Body of pancreas (tissue), 4 donors: ENCODE data around the gene DNAH10.

Source experiments
- POLR2A ChIP-seq, 3 donors: fragments of 450-650 bp; IDR thresholded peaks; one replicate each; pipeline ENCODE4 v1.6.1; 2016; ENCODE audit warnings: antibody characterized with exemption in 3 of 3, mild to moderate bottlenecking in 2 of 3
- TF ChIP-seq, protein P1 (sequence below), 7 experiments: fragments of 450-650 bp in 4 of 7; fragments of 200-600 bp in 3 of 7; sonication (generic) in 3 of 7; IDR thresholded peaks; one replicate each; pipeline ENCODE4 v1.5.1; 2016 to 2019; ENCODE audit warnings: antibody characterized with exemption in 7 of 7

DNA sequence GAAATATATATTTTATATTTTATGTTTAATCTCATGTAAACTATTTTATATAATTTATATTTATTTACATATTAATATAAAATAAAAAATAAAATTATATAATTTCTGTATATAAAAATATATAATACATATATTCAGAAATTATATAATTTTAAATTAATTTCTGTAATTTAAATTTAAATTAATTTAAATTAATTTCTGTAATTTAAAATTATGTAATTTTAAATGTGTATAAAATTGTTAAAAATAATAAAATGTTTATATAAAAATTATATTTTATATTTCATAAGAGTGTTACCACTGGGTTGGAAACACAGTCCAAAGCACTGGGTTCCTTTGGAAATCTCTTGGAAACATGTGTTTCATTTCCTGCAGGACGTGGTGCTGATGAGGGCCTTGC, 94.6 kb downstream of the DNAH10 start:
- TF ChIP-seq, protein P1, sequence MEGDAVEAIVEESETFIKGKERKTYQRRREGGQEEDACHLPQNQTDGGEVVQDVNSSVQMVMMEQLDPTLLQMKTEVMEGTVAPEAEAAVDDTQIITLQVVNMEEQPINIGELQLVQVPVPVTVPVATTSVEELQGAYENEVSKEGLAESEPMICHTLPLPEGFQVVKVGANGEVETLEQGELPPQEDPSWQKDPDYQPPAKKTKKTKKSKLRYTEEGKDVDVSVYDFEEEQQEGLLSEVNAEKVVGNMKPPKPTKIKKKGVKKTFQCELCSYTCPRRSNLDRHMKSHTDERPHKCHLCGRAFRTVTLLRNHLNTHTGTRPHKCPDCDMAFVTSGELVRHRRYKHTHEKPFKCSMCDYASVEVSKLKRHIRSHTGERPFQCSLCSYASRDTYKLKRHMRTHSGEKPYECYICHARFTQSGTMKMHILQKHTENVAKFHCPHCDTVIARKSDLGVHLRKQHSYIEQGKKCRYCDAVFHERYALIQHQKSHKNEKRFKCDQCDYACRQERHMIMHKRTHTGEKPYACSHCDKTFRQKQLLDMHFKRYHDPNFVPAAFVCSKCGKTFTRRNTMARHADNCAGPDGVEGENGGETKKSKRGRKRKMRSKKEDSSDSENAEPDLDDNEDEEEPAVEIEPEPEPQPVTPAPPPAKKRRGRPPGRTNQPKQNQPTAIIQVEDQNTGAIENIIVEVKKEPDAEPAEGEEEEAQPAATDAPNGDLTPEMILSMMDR (IDR thresholded peaks at IDR 0.05) = no peak
- no peak for TF ChIP-seq POLR2A (IDR thresholded peaks at IDR 0.05)
